ENCODE measurements around the gene MTF1.

The MTF1 gene

GRCh38 chr1:37866491-37866890 is 7.1 kb upstream of the MTF1 start:
- no peak for DNase-seq

DNA sequence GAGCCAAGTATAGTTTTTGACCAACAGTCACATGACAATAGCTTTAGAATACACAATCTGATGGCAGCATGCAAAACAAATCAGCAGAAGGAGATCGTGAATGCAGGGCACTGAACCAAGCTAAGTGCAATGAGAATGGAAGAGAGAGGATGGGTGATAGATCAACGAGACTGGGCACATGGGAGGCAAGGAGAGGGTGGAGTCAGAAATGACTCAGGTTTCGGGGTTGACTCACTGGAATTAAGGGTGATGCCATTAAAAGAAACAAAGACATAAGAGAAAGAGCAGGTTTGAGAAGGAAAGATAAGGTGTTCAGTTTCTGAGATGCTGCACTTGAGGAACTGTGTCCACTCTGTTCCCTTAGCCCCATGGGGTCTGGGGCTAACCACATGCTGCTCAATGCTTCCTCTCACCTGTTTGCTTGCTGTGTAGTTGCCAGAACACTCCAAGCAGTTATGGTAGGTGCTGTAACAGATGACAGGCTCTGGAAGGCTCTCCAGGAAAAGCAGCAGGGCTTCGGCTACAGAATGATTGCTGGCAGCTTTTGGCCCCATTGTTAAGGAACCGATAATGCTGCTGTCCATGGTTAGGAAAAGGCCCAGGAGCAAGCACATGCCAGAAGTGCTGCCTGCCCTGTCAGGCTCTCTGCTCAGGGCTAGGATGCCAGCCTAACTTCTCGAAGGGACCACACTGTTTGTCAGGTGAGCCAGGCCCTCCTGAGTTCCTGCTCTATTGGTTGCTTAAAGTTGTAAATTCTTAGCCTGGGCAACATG is 6.1 kb upstream of the MTF1 start:
- DNase-seq: peak; percentile 18 to 23

DNA sequence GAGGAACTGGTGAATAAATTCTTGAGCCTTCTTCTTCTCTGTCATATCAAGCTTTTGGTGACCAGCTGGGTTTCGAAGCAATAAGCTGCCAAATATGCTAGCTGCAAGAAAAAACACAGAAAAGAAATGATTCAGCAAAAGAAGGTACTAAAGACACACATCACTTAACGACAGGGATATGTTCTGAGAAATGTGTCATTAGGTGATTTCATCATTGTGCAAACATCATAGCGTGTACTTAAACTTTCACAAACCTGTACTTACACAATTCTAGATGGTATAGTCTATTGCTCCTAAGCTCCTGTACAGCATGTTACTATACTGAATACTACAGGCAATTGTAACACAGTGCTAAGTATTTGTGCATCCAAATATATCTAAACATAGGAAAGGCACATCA is 2.9 kb upstream of the MTF1 start:
- DNase-seq: no peak

- no peak for DNase-seq
Measured at GRCh38 chr1:37861151-37861550, 1.8 kb upstream of the MTF1 start.

DNA sequence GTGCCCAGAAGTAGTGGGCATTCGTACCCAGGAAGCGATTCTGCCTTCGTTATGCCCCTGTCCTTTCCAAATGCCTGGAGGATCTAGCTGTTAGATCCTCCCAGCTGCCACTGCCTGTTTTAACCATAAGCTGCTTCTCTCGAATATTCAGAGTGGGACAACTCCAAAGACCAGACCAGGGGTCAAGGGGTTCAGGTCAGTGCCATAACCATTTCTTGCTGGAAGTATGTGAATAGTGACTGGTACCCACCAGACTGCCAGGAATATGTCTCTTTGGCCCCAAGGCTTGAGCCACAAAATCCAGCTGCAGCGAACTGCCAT is 914 bp upstream of the MTF1 start:
- no peak for DNase-seq

GRCh38 chr1:37858931-37859506 is 373 bp downstream of the MTF1 start:
- DNase-seq: no peak

GRCh38 chr1:37854406-37854805 is 5.0 kb downstream of the MTF1 start:
- no peak for DNase-seq

- no peak for DNase-seq
Measured at GRCh38 chr1:37853157-37853556, 6.2 kb downstream of the MTF1 start.

- no peak for DNase-seq
Measured at GRCh38 chr1:37851782-37852210, 7.6 kb downstream of the MTF1 start.

DNA sequence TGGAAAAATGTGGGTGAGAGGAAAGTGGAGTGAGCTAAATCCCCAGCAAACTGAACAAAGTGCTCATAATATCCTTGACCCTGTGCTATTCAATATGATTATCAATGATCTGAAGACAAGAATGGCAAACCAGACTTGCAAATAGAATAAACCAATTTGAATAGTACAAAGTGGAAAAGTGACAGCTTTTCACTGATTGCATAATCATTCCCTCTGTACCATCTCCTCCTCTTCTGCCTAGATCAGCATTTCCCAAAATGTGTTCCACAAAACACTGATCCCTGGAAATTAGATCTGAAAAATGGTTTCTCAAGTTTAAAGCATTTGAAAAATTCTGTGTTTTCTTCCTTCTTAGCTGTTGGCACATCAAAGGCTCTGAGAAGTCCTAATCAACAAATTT is 8.1 kb downstream of the MTF1 start:
- DNase-seq: no peak

- no peak for DNase-seq
Measured at GRCh38 chr1:37850352-37850955, 8.9 kb downstream of the MTF1 start.

DNA sequence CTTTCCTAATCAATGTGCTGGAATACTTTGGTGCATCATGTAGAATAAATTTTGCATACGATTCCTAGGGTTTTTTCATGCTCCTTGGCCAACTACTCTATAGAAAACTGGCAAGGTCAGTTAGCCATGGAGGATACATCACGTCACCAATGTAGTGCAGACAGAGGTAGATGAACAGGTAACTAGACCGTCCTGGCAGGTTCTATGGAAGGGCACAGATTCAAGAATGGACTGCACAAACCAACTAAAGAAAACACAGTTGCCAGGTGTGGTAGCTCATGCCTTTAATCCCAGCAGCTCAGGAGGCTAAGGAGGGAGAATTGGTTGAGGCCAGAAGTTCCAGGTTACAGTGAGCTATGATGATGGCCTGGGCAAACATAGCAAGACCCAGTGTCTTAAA is 9.9 kb downstream of the MTF1 start:
- DNase-seq: no peak

GRCh38 chr1:37846647-37847339 is 12.6 kb downstream of the MTF1 start:
- DNase-seq: no peak

DNA sequence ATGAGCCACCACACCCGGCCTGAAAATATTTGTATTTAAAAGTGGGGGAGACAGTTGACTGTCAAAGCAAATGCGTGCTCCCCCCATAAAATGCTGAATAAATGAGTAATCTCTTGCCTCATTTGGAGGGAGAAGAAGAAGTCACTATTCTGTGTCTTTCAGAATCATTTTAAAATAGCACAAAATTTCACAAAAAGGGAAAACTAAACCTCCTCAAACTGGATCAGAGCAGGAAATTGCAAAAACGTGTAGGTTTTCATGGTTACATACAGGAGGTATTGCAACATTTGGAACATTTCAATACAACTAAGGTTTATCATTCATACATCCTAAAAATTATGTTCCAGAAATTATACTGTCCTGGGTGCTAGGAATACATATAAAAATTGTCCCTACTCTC is 13.6 kb downstream of the MTF1 start:
- DNase-seq: no peak

DNA sequence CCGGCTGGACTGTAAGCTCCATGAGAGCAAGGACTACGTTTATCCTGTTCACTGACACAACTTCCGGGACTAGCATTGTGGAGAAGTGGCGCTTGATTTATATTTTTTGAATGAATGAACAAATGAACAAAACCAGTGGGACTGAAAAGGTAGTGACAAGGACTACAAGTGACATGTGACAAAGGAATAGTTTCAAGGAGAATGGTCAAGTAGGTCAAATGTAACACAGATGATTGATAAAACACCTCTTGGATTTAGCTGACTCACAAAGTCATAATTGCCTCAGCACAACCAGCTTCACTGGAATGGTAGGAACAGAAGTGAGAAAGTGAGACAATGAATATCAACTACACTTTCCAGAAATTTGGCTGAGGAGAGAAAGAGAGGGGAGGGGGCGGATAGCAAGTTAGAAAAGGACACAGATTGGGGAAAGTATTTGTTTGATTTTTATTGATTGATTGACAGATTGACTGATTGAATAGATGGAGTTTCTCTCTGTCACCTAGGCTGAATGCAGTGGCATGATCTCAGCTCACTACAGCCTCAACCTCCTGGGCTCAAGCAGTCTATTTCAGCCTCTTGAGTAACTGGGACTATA is 14.2 kb downstream of the MTF1 start:
- no peak for DNase-seq

DNA sequence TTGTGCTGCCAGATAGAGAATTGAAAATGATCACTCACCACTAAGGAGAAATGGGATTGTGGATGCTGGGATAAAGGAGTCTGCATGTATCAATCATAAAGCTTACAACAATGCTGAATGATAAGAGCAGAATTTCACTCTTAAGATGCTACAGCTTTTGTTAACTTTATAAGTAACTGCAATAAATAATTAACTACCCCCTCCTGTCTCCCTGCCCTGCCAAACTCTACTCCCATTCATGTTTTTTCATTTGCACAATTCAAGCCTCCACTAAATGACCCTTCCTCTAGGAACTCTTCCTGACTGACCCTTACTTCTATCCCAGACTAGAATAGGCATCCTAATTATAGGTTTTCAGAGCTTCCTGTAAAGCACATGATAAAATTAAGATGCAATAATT is 14.9 kb downstream of the MTF1 start:
- DNase-seq: no peak

- no peak for DNase-seq
Measured at GRCh38 chr1:37841652-37842051, 17.7 kb downstream of the MTF1 start.

GRCh38 chr1:37840711-37841110 is 18.7 kb downstream of the MTF1 start:
- DNase-seq: no peak

DNA sequence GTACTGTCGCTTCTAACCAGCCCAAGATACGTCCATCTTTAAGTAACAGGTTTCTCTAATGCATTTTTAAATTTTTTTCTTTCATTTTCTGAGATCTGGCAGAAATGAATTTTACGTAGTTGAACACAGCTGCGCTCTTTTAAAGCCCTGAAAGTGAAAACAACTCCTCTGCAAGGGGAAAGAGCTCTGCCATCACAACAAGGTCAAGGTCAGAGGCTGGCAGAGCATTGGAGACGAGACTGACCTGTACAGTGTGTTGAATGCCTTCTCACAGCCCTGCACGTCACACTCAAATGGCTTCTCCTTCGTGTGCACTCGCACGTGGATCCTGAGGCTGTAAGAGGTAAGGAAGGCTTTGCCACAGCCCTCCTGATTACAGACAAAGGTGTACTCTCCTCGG is 19.7 kb downstream of the MTF1 start:
- DNase-seq: no peak

DNA sequence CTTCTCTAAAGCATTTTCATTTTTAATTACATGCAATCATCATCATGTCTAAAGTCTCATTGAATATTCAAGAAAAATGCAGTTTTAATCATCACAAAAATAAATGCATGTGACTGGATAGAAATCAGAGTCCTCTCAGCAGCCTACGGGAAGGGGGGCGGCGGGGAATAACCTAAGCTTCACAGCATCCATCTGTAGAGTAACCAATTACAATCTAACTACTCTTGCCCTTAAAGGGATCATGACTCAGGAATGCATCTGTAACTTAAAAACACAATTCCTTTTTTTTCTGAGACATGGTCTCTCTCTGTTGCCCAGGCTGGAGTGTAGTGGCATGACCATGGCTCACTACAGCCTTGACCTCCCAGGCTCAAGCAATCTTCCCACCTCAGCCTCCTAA is 22.6 kb downstream of the MTF1 start:
- DNase-seq: no peak

DNA sequence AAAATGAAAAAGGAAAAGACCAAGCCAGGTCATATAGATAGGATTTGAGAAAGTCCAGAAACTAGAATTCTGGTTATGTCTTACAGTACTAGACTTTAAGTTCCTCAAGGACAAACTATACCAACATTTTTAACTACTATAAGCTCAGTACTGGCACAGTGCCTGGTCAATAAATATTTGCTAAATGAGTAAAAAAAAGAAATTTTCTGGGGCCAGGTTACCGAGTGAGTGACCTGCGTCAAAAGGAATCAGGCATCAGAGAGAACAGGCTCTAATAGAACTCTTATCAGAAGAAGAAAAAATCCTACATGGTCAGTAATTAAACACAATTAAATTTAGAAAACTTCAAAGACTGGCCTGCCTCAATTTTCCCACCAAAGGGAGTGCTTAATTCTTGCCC is 27.6 kb downstream of the MTF1 start:
- no peak for DNase-seq

DNA sequence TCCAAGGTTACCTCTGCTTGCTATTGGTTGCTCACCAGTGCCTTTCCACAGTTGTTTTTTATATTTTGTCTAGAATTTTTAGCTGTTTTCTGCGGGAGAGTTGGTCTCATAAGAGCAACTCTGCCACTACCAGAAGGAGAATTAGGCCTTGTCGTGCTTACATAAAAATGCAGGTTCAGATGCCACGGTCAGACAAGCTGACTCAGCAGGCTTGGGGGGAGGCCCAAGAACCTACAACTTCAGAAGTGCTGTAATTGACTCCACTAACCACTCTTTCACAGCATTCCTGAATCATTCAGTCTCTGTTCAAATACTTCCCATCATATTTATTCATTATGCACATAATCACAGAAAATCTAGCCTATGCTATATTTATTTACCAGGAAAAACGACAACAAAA is 28.3 kb downstream of the MTF1 start:
- DNase-seq: no peak

- DNase-seq: no peak
Measured at GRCh38 chr1:37828410-37829074, 30.9 kb downstream of the MTF1 start.
